Sigmoid colon (tissue), 7 donors: Measurements from ENCODE around the gene DDI2. TPM values are rescaled to one million over a fixed set of nuclear protein-coding genes. Genes with fewer than 3 reads are reported as not detected.

Source experiments
- DNase-seq: peaks from one replicate; pipeline ENCODE4 v3.0.0-alpha.2; 2019
- H3K27ac ChIP-seq, 4 donors: fragments of 200-600 bp; sonication (generic); one replicate each; pipeline ENCODE4 v1.5.1; 2016 to 2019; ENCODE audit warnings: mild to moderate bottlenecking in 1 of 4
- H3K27me3 ChIP-seq, 3 donors: fragments of 200-600 bp; sonication (generic); one replicate each; pipeline ENCODE4 v1.5.1; 2019; ENCODE audit warnings: mild to moderate bottlenecking in 1 of 3
- H3K36me3 ChIP-seq, 4 donors: fragments of 200-600 bp; sonication (generic); one replicate each; pipeline ENCODE4 v1.5.1; 2016 to 2019
- H3K4me1 ChIP-seq, 4 donors: fragments of 200-600 bp; sonication (generic); one replicate each; pipeline ENCODE4 v1.5.1; 2017 to 2019
- H3K4me3 ChIP-seq, 4 donors: fragments of 200-600 bp; sonication (generic); one replicate each; pipeline ENCODE4 v1.5.1; 2017 to 2019; ENCODE audit warnings: mild to moderate bottlenecking in 2 of 4, moderate library complexity in 1 of 4
- H3K9me3 ChIP-seq, 4 donors: fragments of 200-600 bp in 3 of 4; sonication (generic) in 3 of 4; one replicate each; pipeline versions ENCODE4 v1.5.1 to v1.6.1; 2013 to 2019
- EP300 ChIP-seq, 4 donors: sonication (generic); formaldehyde crosslinking; IDR thresholded peaks; one replicate each; pipeline ENCODE4 v1.6.1; 2017; ENCODE audit warnings: antibody characterized with exemption in 4 of 4
- POLR2A ChIP-seq, 2 donors: fragments of 450-650 bp; IDR thresholded peaks; one replicate each; pipeline ENCODE4 v1.6.1; 2016; ENCODE audit warnings: antibody characterized with exemption in 2 of 2, mild to moderate bottlenecking in 2 of 2, moderate library complexity in 2 of 2
- POLR2AphosphoS5 ChIP-seq, 4 donors: sonication (generic); formaldehyde crosslinking; IDR thresholded peaks; one replicate each; pipeline ENCODE4 v1.6.1; 2017; ENCODE audit warnings: antibody characterized with exemption in 4 of 4
- WGBS, 2 donors: extraction: QIAGEN DNeasy Blood & Tissue Kit; methylation state at CpG; one replicate each; pipeline ENCODE4 v1.1.7; 2013; 5-methylcytosine and 5-hydroxymethylcytosine counted together
- intact Hi-C: fragments of 100-400 bp; cut with DNase I; formaldehyde crosslinking; loops from one replicate; pipeline ENCODE4 v1.15.1; 2023
- polyA plus RNA-seq, 3 donors: library from polyadenylated mRNA; stranded (reverse); fragments of 200-250 nt; gene quantifications; one replicate each; pipeline ENCODE4 v1.2.3, GENCODE V29; 2013
- total RNA-seq, 4 donors: library from RNA; depleted of rRNA; stranded (reverse); fragments of >200 nt; gene quantifications; one replicate each; pipeline ENCODE4 v1.1.0, GENCODE V29; 2016
- TF ChIP-seq, protein P1 (sequence below), 4 experiments: fragments of 450-650 bp in 3 of 4; fragments of 200-600 bp in 1 of 4; IDR thresholded peaks; one replicate each; pipeline ENCODE4 v1.5.1; 2016 to 2019; ENCODE audit warnings: antibody characterized with exemption in 4 of 4, mild to moderate bottlenecking in 3 of 4, moderate library complexity in 2 of 4
- donor health status: healthy with polysubstance abuse.
- donor health status: Bipolar disorder and iron deficiency.
- donor health status: healthy.

DDI2 gene
- total and polyA plus RNA-seq, 7 donors = 3.0 to 27.3 (median 13.4) TPM

DNA sequence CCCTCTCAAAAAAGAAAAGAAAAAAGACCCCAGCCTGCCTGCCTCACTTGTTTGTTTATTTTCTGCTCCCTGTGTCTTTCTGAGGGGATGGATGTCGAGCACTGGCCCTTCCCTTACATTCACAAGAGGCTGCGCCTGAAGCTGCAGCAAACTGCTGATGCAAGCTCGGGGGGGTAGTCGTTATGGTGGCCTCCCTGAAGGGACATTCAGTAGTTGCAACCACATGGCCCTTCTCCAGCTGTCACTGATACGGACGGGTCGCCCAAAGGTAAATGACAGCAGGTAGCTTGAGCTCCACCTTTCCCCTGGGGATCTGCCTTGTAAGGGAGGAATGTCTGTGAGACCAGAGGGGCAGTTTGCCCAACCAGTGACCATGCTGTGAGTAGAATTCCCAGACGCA, 84.5 kb downstream of the DDI2 start:
- intact Hi-C loops = loop anchor here (2.0 to 5.0 kb wide), 2 partner anchors 17 to 84 kb away; partner anchors contain the start of genes DDI2 and PLEKHM2
- no peaks in the 10 kb centered on the region for H3K9me3 ChIP-seq
- 92 to 93% methylated on average over 8 of the region's 8 CpGs for WGBS, 2 donors
- H3K27me3 ChIP-seq = no peaks in the 10 kb centered on the region
- H3K36me3 ChIP-seq = peaks cover 0 to 15% (median 0%) of the 10 kb centered on the region in 4 donors
- no peak overlapping the region for H3K4me3 ChIP-seq
- H3K27ac ChIP-seq = peak overlapping the region in 3 of 4 donors; percentile 38 to 90 (median 88)
- TF ChIP-seq EP300 (IDR thresholded peaks at IDR 0.05) (no peak), POLR2A (IDR thresholded peaks at IDR 0.05) (no peak), POLR2AphosphoS5 (IDR thresholded peaks at IDR 0.05) (no peak)
- TF ChIP-seq, protein P1, sequence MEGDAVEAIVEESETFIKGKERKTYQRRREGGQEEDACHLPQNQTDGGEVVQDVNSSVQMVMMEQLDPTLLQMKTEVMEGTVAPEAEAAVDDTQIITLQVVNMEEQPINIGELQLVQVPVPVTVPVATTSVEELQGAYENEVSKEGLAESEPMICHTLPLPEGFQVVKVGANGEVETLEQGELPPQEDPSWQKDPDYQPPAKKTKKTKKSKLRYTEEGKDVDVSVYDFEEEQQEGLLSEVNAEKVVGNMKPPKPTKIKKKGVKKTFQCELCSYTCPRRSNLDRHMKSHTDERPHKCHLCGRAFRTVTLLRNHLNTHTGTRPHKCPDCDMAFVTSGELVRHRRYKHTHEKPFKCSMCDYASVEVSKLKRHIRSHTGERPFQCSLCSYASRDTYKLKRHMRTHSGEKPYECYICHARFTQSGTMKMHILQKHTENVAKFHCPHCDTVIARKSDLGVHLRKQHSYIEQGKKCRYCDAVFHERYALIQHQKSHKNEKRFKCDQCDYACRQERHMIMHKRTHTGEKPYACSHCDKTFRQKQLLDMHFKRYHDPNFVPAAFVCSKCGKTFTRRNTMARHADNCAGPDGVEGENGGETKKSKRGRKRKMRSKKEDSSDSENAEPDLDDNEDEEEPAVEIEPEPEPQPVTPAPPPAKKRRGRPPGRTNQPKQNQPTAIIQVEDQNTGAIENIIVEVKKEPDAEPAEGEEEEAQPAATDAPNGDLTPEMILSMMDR (IDR thresholded peaks at IDR 0.05) = no peak
- no peak for DNase-seq
- H3K4me1 ChIP-seq = peaks cover 0 to 50% (median 48%) of the 10 kb centered on the region in 4 donors

GRCh38 chr1:15702722-15703550, 85.7 kb downstream of the DDI2 start:
- intact Hi-C loops = loop anchor here (2.0 to 5.0 kb wide), 2 partner anchors 18 to 86 kb away; partner anchors contain the start of genes DDI2 and PLEKHM2
- Histone ChIP-seq H3K36me3 (peaks cover 0 to 8% (median 0%) of the 10 kb centered on the region in 4 donors), H3K4me3 (peak overlapping the region in 2 of 4 donors; percentile 4 to 21), H3K4me1 (peaks cover 0 to 62% (median 59%) of the 10 kb centered on the region in 4 donors), H3K9me3 (no peaks in the 10 kb centered on the region), H3K27me3 (no peaks in the 10 kb centered on the region), H3K27ac (peak overlapping the region; percentile 86 to 90 (median 89))
- no peak for DNase-seq
- TF ChIP-seq POLR2AphosphoS5 (IDR thresholded peaks at IDR 0.05) = peak in 1 of 4 donors; percentile 9
- TF ChIP-seq EP300 (IDR thresholded peaks at IDR 0.05) = no peak
- TF ChIP-seq, protein P1 (IDR thresholded peaks at IDR 0.05) = peak in 1 of 4 experiments; percentile 13
- TF ChIP-seq POLR2A (IDR thresholded peaks at IDR 0.05) = no peak
- WGBS, 2 donors = 38 to 72% methylated on average over 19 of the region's 19 CpGs

GRCh38 chr1:15703562-15703961, 86.3 kb downstream of the DDI2 start:
- 35 to 64% methylated on average over 9 of the region's 9 CpGs for WGBS, 2 donors
- Histone ChIP-seq H3K36me3 (peaks cover 0 to 8% (median 0%) of the 10 kb centered on the region in 4 donors), H3K9me3 (no peaks in the 10 kb centered on the region), H3K27me3 (no peaks in the 10 kb centered on the region), H3K4me3 (peak overlapping the region in 2 of 4 donors; percentile 4 to 21), H3K4me1 (peaks cover 0 to 63% (median 59%) of the 10 kb centered on the region in 4 donors), H3K27ac (peak overlapping the region; percentile 86 to 90 (median 89))
- intact Hi-C loops = loop anchor here (2.0 to 5.0 kb wide), 2 partner anchors 19 to 86 kb away; partner anchors contain the start of genes DDI2 and PLEKHM2
- DNase-seq = peak; percentile 94
- TF ChIP-seq POLR2AphosphoS5 (IDR thresholded peaks at IDR 0.05) (peak in 3 of 4 donors; percentile 61 to 87 (median 67)), EP300 (IDR thresholded peaks at IDR 0.05) (peak in 2 of 4 donors; percentile 44 to 74), POLR2A (IDR thresholded peaks at IDR 0.05) (no peak)
- TF ChIP-seq, protein P1 (IDR thresholded peaks at IDR 0.05) = no peak

GRCh38 chr1:15704526-15705183, 87.4 kb downstream of the DDI2 start:
- no peaks in the 10 kb centered on the region for H3K27me3 ChIP-seq
- WGBS, 2 donors = 88 to 95% methylated on average over 17 of the region's 17 CpGs
- peaks cover 0 to 8% (median 0%) of the 10 kb centered on the region in 4 donors for H3K36me3 ChIP-seq
- no peak for DNase-seq
- H3K4me1 ChIP-seq = peaks cover 0 to 70% (median 61%) of the 10 kb centered on the region in 4 donors
- no peak overlapping the region for H3K4me3 ChIP-seq
- intact Hi-C loops = loop anchor here (5.0 kb wide), 1 partner anchor 87 kb away; the partner anchor contains the start of gene DDI2
- TF ChIP-seq EP300 (IDR thresholded peaks at IDR 0.05) (no peak), POLR2A (IDR thresholded peaks at IDR 0.05) (no peak), POLR2AphosphoS5 (IDR thresholded peaks at IDR 0.05) (no peak)
- TF ChIP-seq, protein P1 (IDR thresholded peaks at IDR 0.05) = no peak
- no peaks in the 10 kb centered on the region for H3K9me3 ChIP-seq
- peak overlapping the region; percentile 86 to 90 (median 89) for H3K27ac ChIP-seq
